Left kidney (tissue), 2 donors: ENCODE results near the gene EFCAB7. TPM values are rescaled to one million over a fixed set of nuclear protein-coding genes. Genes with fewer than 3 reads are reported as not detected.

ENCODE experiments used
- DNase-seq: peaks from one replicate; pipeline ENCODE4 v3.0.0-alpha.2; 2013
- polyA plus RNA-seq: library from polyadenylated mRNA; unstranded; fragments of 120-200 nt; gene quantifications from one replicate; pipeline ENCODE4 v1.2.1, GENCODE V29; 2013; ENCODE audit not compliant: insufficient read length

The EFCAB7 gene
- polyA plus RNA-seq, 1 donor: 27.5 TPM

GRCh38 chr1:63602629-63603028 is 79.3 kb downstream of the EFCAB7 start:
- DNase-seq: no peak

- no peak for DNase-seq
Observed at GRCh38 chr1:63603810-63604209, 80.5 kb downstream of the EFCAB7 start.

- DNase-seq: no peak
Observed at GRCh38 chr1:63607322-63607721, 84.0 kb downstream of the EFCAB7 start.

- DNase-seq: no peak
Observed at GRCh38 chr1:63611231-63611630, 87.9 kb downstream of the EFCAB7 start.

- no peak for DNase-seq
Observed at GRCh38 chr1:63612564-63612963, 89.2 kb downstream of the EFCAB7 start.

GRCh38 chr1:63612971-63613370 is 89.6 kb downstream of the EFCAB7 start:
- no peak for DNase-seq

GRCh38 chr1:63615768-63616420 is 92.6 kb downstream of the EFCAB7 start:
- DNase-seq: peak; percentile 79

GRCh38 chr1:63617450-63617849 is 94.1 kb downstream of the EFCAB7 start:
- DNase-seq: no peak

- DNase-seq: no peak
Observed at GRCh38 chr1:63618011-63618410, 94.7 kb downstream of the EFCAB7 start.

GRCh38 chr1:63619558-63619957 is 96.2 kb downstream of the EFCAB7 start:
- no peak for DNase-seq

GRCh38 chr1:63620671-63621070 is 97.3 kb downstream of the EFCAB7 start:
- DNase-seq: no peak

- DNase-seq: no peak
Observed at GRCh38 chr1:63621075-63621474, 97.8 kb downstream of the EFCAB7 start.

GRCh38 chr1:63621698-63622097 is 98.4 kb downstream of the EFCAB7 start:
- DNase-seq: no peak

Other genes with a start within 250 kb of the EFCAB7 start
- gene FOXD3, start 201.0 kb upstream of the EFCAB7 start, polyA plus RNA-seq: 0.07 TPM
- 33.0 TPM for gene ALG6, start 155.9 kb upstream of the EFCAB7 start, polyA plus RNA-seq
- 84.2 TPM for gene ITGB3BP, start 300 bp upstream of the EFCAB7 start, polyA plus RNA-seq
- gene PGM1, start 69.9 kb downstream of the EFCAB7 start, polyA plus RNA-seq: 31.3 TPM